ENCODE data around the gene ZHX3.

GRCh38 chr20:41213150-41213820, 104.2 kb downstream of the ZHX3 start:
- TF ChIP-seq, protein P1, sequence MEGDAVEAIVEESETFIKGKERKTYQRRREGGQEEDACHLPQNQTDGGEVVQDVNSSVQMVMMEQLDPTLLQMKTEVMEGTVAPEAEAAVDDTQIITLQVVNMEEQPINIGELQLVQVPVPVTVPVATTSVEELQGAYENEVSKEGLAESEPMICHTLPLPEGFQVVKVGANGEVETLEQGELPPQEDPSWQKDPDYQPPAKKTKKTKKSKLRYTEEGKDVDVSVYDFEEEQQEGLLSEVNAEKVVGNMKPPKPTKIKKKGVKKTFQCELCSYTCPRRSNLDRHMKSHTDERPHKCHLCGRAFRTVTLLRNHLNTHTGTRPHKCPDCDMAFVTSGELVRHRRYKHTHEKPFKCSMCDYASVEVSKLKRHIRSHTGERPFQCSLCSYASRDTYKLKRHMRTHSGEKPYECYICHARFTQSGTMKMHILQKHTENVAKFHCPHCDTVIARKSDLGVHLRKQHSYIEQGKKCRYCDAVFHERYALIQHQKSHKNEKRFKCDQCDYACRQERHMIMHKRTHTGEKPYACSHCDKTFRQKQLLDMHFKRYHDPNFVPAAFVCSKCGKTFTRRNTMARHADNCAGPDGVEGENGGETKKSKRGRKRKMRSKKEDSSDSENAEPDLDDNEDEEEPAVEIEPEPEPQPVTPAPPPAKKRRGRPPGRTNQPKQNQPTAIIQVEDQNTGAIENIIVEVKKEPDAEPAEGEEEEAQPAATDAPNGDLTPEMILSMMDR (IDR thresholded peaks at IDR 0.05), result no peak
- TF ChIP-seq POLR2AphosphoS5 (IDR thresholded peaks at IDR 0.05; ENCODE audit: insufficient read depth in 1 of 2, low read depth in 1 of 2) (no peak), POLR2A (IDR thresholded peaks at IDR 0.05) (no peak)
